Measurements from ENCODE around the gene DLGAP1. TPM values are rescaled to one million over a fixed set of nuclear protein-coding genes. Genes with fewer than 3 reads are reported as not detected.

DLGAP1 gene
- total RNA-seq, 3 donors from 2014 or later (not counting 1 experiment from before 2014, with no cell fraction given) = not detected

DNA sequence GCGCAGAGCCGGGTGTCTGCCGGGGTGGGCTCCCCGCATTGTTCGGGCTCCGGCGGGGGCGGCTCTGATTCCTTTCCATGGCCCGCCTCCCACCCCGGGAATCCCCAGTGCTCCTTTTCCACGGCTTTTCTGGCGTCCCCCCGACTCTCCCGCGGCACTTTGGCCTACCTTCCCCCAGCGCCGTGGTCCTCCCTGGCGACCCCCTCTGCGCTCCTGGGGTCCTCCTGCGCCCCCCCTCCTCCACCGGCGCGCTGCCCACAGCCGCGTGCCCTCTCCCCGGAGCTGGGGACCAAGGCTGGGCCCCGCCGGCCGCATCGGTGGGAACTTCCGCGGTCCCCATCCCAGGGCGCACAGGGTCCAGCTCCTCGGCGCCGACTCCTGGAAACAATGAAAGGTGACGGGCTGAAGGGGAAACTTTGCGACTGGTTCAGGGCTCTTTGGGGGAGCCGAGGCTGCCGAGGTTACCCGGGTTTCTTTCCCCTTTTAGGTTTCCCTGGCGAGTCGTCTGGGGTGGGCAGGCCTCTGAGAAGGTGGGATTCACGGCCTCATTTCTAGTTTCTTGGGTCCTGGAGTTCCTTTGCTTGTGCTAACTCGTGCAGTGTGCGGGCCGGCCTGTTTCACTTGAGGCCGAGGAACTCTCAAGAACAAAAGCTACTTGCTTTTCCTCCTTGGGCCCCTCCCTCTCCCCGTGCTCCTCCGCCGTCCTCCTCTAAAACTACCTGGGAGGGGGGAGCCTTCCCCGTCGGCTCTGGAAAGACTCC lies 1002.9 kb downstream of the DLGAP1 start:
- TF ChIP-seq, protein P1, sequence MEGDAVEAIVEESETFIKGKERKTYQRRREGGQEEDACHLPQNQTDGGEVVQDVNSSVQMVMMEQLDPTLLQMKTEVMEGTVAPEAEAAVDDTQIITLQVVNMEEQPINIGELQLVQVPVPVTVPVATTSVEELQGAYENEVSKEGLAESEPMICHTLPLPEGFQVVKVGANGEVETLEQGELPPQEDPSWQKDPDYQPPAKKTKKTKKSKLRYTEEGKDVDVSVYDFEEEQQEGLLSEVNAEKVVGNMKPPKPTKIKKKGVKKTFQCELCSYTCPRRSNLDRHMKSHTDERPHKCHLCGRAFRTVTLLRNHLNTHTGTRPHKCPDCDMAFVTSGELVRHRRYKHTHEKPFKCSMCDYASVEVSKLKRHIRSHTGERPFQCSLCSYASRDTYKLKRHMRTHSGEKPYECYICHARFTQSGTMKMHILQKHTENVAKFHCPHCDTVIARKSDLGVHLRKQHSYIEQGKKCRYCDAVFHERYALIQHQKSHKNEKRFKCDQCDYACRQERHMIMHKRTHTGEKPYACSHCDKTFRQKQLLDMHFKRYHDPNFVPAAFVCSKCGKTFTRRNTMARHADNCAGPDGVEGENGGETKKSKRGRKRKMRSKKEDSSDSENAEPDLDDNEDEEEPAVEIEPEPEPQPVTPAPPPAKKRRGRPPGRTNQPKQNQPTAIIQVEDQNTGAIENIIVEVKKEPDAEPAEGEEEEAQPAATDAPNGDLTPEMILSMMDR (IDR thresholded peaks at IDR 0.05) = no peak
- Histone ChIP-seq H3K9me3 (ENCODE audit: control insufficient read depth, insufficient read depth, low read length) (no peaks in the 10 kb centered on the region), H3K4me1 (ENCODE audit: control insufficient read depth, insufficient read depth, low read length) (peaks cover 43% of the 10 kb centered on the region), H3K36me3 (ENCODE audit: control insufficient read depth, insufficient read depth, low read length) (peaks cover 7% of the 10 kb centered on the region), H3K4me3 (ENCODE audit: low read length) (peak overlapping the region; percentile 91), H3K27me3 (ENCODE audit: control insufficient read depth, insufficient read depth, low read length) (no peaks in the 10 kb centered on the region), H3K27ac (ENCODE audit: low read length) (peak overlapping the region; percentile 97)
- DNase-seq (peak; percentile 46 to 64), ATAC-seq (no peak)
- Mint-ChIP-seq H3K27me3 (ENCODE audit: low read depth in 2 of 2) (no peaks in the 10 kb centered on the region), H3K9me3 (no peaks in the 10 kb centered on the region), H3K4me3 (peak overlapping the region; percentile 97), H3K36me3 (no peaks in the 10 kb centered on the region), H3K27ac (peak overlapping the region; percentile 99 to 100), H3K4me1 (peaks cover 45 to 52% of the 10 kb centered on the region in 2 donors)
- WGBS (ENCODE audit: insufficient coverage) = 2% methylated on average over 53 of the region's 53 CpGs
- intact Hi-C loops (cut with micrococcal nuclease) = loop anchor here (5.0 to 10.0 kb wide), 3 partner anchors 127 to 190 kb away; partner anchors contain the start of gene MYL12B

DNA sequence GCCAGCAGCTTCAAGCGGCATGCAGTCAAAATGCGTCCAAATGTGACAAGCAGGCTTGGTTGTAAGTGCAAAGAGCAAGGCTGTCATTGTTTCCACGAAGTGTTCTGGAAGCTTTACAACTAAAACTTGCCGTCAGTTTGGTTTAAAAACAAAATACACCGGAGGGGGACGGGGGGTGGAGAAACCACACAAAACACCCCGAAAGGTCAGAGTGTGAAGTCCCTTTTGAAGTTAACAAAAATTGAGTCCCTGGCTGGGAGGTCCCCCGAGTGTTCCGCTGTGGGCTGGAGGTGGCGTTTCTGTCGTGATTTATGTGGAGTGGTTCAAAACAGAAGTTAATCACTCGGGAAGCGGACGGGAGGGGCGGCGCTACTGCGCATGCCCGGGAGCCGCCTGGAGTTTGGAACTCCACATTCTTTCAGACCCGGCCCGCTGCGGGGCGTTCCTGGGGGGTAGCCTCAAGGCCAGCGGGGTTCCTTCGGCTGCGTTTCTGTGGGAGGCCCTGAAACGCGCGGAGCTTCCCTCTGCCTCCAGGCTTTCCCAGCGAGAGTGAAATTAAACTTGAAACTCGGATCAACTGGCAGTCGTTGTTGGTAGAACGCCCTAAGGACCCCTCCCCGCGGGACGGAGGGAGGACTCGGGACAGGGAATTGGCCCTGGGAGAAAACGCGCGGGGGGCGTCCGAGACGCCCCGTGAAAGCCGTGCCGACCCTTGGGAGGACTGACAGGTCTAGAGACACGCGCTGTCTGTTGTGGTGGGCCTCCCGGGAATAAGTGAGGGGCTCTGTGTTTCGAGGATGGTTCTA lies 1003.7 kb downstream of the DLGAP1 start:
- H3K27ac ChIP-seq (ENCODE audit: low read length) = peak overlapping the region; percentile 97
- Mint-ChIP-seq H3K27me3 (ENCODE audit: low read depth in 2 of 2) (no peaks in the 10 kb centered on the region), H3K36me3 (no peaks in the 10 kb centered on the region), H3K27ac (peak overlapping the region; percentile 99 to 100), H3K4me3 (peak overlapping the region; percentile 97), H3K4me1 (peaks cover 45 to 52% of the 10 kb centered on the region in 2 donors), H3K9me3 (no peaks in the 10 kb centered on the region)
- H3K27me3 ChIP-seq (ENCODE audit: control insufficient read depth, insufficient read depth, low read length) = no peaks in the 10 kb centered on the region
- TF ChIP-seq, protein P1 (IDR thresholded peaks at IDR 0.05) = no peak
- intact Hi-C loops (cut with micrococcal nuclease) = loop anchor here (5.0 to 10.0 kb wide), 3 partner anchors 127 to 189 kb away; partner anchors contain the start of gene MYL12B
- peak; percentile 3 to 19 (median 5) for ATAC-seq
- peaks cover 1% of the 10 kb centered on the region for H3K36me3 ChIP-seq (ENCODE audit: control insufficient read depth, insufficient read depth, low read length)
- 0% methylated on average over 50 of the region's 50 CpGs for WGBS (ENCODE audit: insufficient coverage)
- peaks cover 45% of the 10 kb centered on the region for H3K4me1 ChIP-seq (ENCODE audit: control insufficient read depth, insufficient read depth, low read length)
- no peaks in the 10 kb centered on the region for H3K9me3 ChIP-seq (ENCODE audit: control insufficient read depth, insufficient read depth, low read length)
- H3K4me3 ChIP-seq (ENCODE audit: low read length) = peak overlapping the region; percentile 91
- peak; percentile 75 to 89 for DNase-seq

DNA sequence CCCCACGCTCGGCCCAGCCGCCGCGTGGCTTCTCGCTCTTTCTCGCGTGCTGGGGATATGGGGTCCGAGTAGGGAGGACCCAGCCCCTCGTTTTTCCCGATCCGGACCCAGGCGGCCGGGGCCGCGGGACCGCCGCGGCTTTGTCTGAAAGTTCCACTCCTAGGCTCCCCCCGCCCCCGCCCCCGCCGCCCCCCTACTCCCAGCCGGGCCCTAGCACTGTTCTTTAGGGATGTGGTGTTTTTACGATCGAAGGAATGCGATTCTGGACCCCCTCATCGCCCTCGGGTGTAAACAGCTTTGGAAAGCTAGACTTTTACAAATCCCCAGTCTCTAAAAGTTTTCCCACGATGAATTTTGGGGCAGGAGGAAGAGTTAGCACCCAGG lies 1004.3 kb downstream of the DLGAP1 start:
- H3K4me3 Mint-ChIP-seq = peak overlapping the region; percentile 97
- DNase-seq = no peak
- no peaks in the 10 kb centered on the region for H3K27me3 Mint-ChIP-seq (ENCODE audit: low read depth in 2 of 2)
- H3K4me1 Mint-ChIP-seq = peaks cover 45 to 52% of the 10 kb centered on the region in 2 donors
- no peaks in the 10 kb centered on the region for H3K9me3 Mint-ChIP-seq
- Histone ChIP-seq H3K9me3 (ENCODE audit: control insufficient read depth, insufficient read depth, low read length) (no peaks in the 10 kb centered on the region), H3K36me3 (ENCODE audit: control insufficient read depth, insufficient read depth, low read length) (no peaks in the 10 kb centered on the region), H3K4me3 (ENCODE audit: low read length) (peak overlapping the region; percentile 91), H3K27ac (ENCODE audit: low read length) (peak overlapping the region; percentile 97), H3K4me1 (ENCODE audit: control insufficient read depth, insufficient read depth, low read length) (peaks cover 45% of the 10 kb centered on the region), H3K27me3 (ENCODE audit: control insufficient read depth, insufficient read depth, low read length) (no peaks in the 10 kb centered on the region)
- TF ChIP-seq, protein P1 (IDR thresholded peaks at IDR 0.05) = no peak
- H3K36me3 Mint-ChIP-seq = no peaks in the 10 kb centered on the region
- intact Hi-C loops (cut with micrococcal nuclease) = loop anchor here (5.0 to 10.0 kb wide), 3 partner anchors 126 to 188 kb away; partner anchors contain the start of gene MYL12B
- 0% methylated on average over 25 of the region's 30 CpGs for WGBS (ENCODE audit: insufficient coverage)
- peak overlapping the region; percentile 99 to 100 for H3K27ac Mint-ChIP-seq
- ATAC-seq = no peak
